ENCODE results near the gene ANHX. TPM values are rescaled to one million over a fixed set of nuclear protein-coding genes. Genes with fewer than 3 reads are reported as not detected.

The ANHX gene
- total RNA-seq, 1 experiment from 2014 or later: not detected

GRCh38 chr12:133201888-133202287, 33.8 kb downstream of the ANHX start:
- no peaks in the 10 kb centered on the region for H3K4me1 ChIP-seq (ENCODE audit: low read length)
- no peak overlapping the region for H3K9ac ChIP-seq (ENCODE audit: low read length)
- no peak overlapping the region for H3K4me2 ChIP-seq (ENCODE audit: low read depth, low read length, poor library complexity, severe bottlenecking)
- H3K9me3 ChIP-seq (ENCODE audit: low read length): peaks cover 62% of the 10 kb centered on the region
- DNase-seq: no peak
- no peak overlapping the region for H3K27ac ChIP-seq (ENCODE audit: low read length)
- H4K20me1 ChIP-seq (ENCODE audit: insufficient read depth, low read depth, low read length): no peaks in the 10 kb centered on the region
- H3K27me3 ChIP-seq (ENCODE audit: low read length): no peaks in the 10 kb centered on the region
- peaks cover 41% of the 10 kb centered on the region for H3K36me3 ChIP-seq (ENCODE audit: insufficient read depth, low read length)
- peak overlapping the region; percentile 8; the same call in 1 of the 2 replicates for H3K4me3 ChIP-seq (ENCODE audit: low read length)
- H3K79me2 ChIP-seq (ENCODE audit: low read length): no peaks in the 10 kb centered on the region
- no peaks in the 10 kb centered on the region for H3K9me2 ChIP-seq (replicated peaks; ENCODE audit: insufficient read depth, low read length)
- no peak overlapping the region for H2AFZ ChIP-seq (ENCODE audit: low read length)

- Histone ChIP-seq H3K4me1 (ENCODE audit: low read length) (no peaks in the 10 kb centered on the region), H2AFZ (ENCODE audit: low read length) (no peak overlapping the region), H3K9me2 (replicated peaks; ENCODE audit: insufficient read depth, low read length) (no peaks in the 10 kb centered on the region), H3K9ac (ENCODE audit: low read length) (no peak overlapping the region), H3K27ac (ENCODE audit: low read length) (no peak overlapping the region), H3K4me2 (ENCODE audit: low read depth, low read length, poor library complexity, severe bottlenecking) (no peak overlapping the region), H3K36me3 (ENCODE audit: insufficient read depth, low read length) (peaks cover 66% of the 10 kb centered on the region), H4K20me1 (ENCODE audit: insufficient read depth, low read depth, low read length) (no peaks in the 10 kb centered on the region), H3K4me3 (ENCODE audit: low read length) (no peak overlapping the region), H3K9me3 (ENCODE audit: low read length) (peaks cover 48% of the 10 kb centered on the region), H3K27me3 (ENCODE audit: low read length) (no peaks in the 10 kb centered on the region), H3K79me2 (ENCODE audit: low read length) (no peaks in the 10 kb centered on the region)
- no peak for DNase-seq
Measured at GRCh38 chr12:133192847-133193246, 42.8 kb downstream of the ANHX start.

- no peaks in the 10 kb centered on the region for H3K79me2 ChIP-seq (ENCODE audit: low read length)
- H3K27me3 ChIP-seq (ENCODE audit: low read length): no peaks in the 10 kb centered on the region
- H3K4me2 ChIP-seq (ENCODE audit: low read depth, low read length, poor library complexity, severe bottlenecking): no peak overlapping the region
- H3K9ac ChIP-seq (ENCODE audit: low read length): no peak overlapping the region
- peaks cover 75% of the 10 kb centered on the region for H3K36me3 ChIP-seq (ENCODE audit: insufficient read depth, low read length)
- H4K20me1 ChIP-seq (ENCODE audit: insufficient read depth, low read depth, low read length): no peaks in the 10 kb centered on the region
- no peak overlapping the region for H2AFZ ChIP-seq (ENCODE audit: low read length)
- H3K4me1 ChIP-seq (ENCODE audit: low read length): no peaks in the 10 kb centered on the region
- peaks cover 55% of the 10 kb centered on the region for H3K9me3 ChIP-seq (ENCODE audit: low read length)
- no peak for DNase-seq
- no peak overlapping the region for H3K27ac ChIP-seq (ENCODE audit: low read length)
- no peaks in the 10 kb centered on the region for H3K9me2 ChIP-seq (replicated peaks; ENCODE audit: insufficient read depth, low read length)
- peak overlapping the region; percentile 15; the same call in 1 of the 2 replicates for H3K4me3 ChIP-seq (ENCODE audit: low read length)
Measured at GRCh38 chr12:133190176-133190575, 45.5 kb downstream of the ANHX start.

- no peaks in the 10 kb centered on the region for H3K9me2 ChIP-seq (replicated peaks; ENCODE audit: insufficient read depth, low read length)
- no peaks in the 10 kb centered on the region for H4K20me1 ChIP-seq (ENCODE audit: insufficient read depth, low read depth, low read length)
- DNase-seq: peak; percentile 95
- peak within 1 kb of the TSS; percentile 77 for H3K4me3 ChIP-seq (ENCODE audit: low read length)
- H3K9ac ChIP-seq (ENCODE audit: low read length): peak within 1 kb of the TSS; percentile 74
- peaks cover 10% of the 10 kb centered on the region for H3K79me2 ChIP-seq (ENCODE audit: low read length)
- 0 out of 2 replicates have a peak within 1 kb of the TSS, but pooled peaks have one; percentile 16 for H2AFZ ChIP-seq (ENCODE audit: low read length)
- H3K4me2 ChIP-seq (ENCODE audit: low read depth, low read length, poor library complexity, severe bottlenecking): peak within 1 kb of the TSS; percentile 60
- H3K9me3 ChIP-seq (ENCODE audit: low read length): peaks cover 34% of the 10 kb centered on the region
- H3K36me3 ChIP-seq (ENCODE audit: insufficient read depth, low read length): peaks cover 26% of the 10 kb centered on the region
- no peak within 1 kb of the TSS for H3K27ac ChIP-seq (ENCODE audit: low read length)
- no peaks in the 10 kb centered on the region for H3K27me3 ChIP-seq (ENCODE audit: low read length)
- peaks cover 3% of the 10 kb centered on the region; the same call in 1 of the 2 replicates for H3K4me1 ChIP-seq (ENCODE audit: low read length)
Measured at GRCh38 chr12:133181238-133181959, 54.3 kb downstream of the ANHX start, which contains the start of gene ZNF268. Gene ZNF268, plus strand, starts transcription at chr12:133181495. Its CDS starts 503 bp downstream, at chr12:133181998.

GRCh38 chr12:133180669-133181068, 55.0 kb downstream of the ANHX start:
- peak overlapping the region; percentile 36; the same call in 1 of the 2 replicates for H3K4me3 ChIP-seq (ENCODE audit: low read length)
- no peak for DNase-seq
- H3K9me3 ChIP-seq (ENCODE audit: low read length): peaks cover 37% of the 10 kb centered on the region
- H3K4me2 ChIP-seq (ENCODE audit: low read depth, low read length, poor library complexity, severe bottlenecking): no peak overlapping the region
- no peaks in the 10 kb centered on the region for H3K9me2 ChIP-seq (replicated peaks; ENCODE audit: insufficient read depth, low read length)
- peaks cover 3% of the 10 kb centered on the region; the same call in 1 of the 2 replicates for H3K4me1 ChIP-seq (ENCODE audit: low read length)
- no peaks in the 10 kb centered on the region for H3K27me3 ChIP-seq (ENCODE audit: low read length)
- H3K27ac ChIP-seq (ENCODE audit: low read length): no peak overlapping the region
- no peaks in the 10 kb centered on the region for H4K20me1 ChIP-seq (ENCODE audit: insufficient read depth, low read depth, low read length)
- peaks cover 20% of the 10 kb centered on the region for H3K36me3 ChIP-seq (ENCODE audit: insufficient read depth, low read length)
- H2AFZ ChIP-seq (ENCODE audit: low read length): no peak overlapping the region
- H3K9ac ChIP-seq (ENCODE audit: low read length): no peak overlapping the region
- H3K79me2 ChIP-seq (ENCODE audit: low read length): peaks cover 10% of the 10 kb centered on the region

GRCh38 chr12:133174901-133175300, 60.8 kb downstream of the ANHX start:
- no peaks in the 10 kb centered on the region for H3K79me2 ChIP-seq (ENCODE audit: low read length)
- H3K27me3 ChIP-seq (ENCODE audit: low read length): no peaks in the 10 kb centered on the region
- no peaks in the 10 kb centered on the region for H3K9me2 ChIP-seq (replicated peaks; ENCODE audit: insufficient read depth, low read length)
- H3K9ac ChIP-seq (ENCODE audit: low read length): no peak overlapping the region
- peaks cover 31% of the 10 kb centered on the region for H3K9me3 ChIP-seq (ENCODE audit: low read length)
- no peak overlapping the region for H3K27ac ChIP-seq (ENCODE audit: low read length)
- H3K4me1 ChIP-seq (ENCODE audit: low read length): no peaks in the 10 kb centered on the region
- no peak overlapping the region for H2AFZ ChIP-seq (ENCODE audit: low read length)
- H4K20me1 ChIP-seq (ENCODE audit: insufficient read depth, low read depth, low read length): no peaks in the 10 kb centered on the region
- no peak for DNase-seq
- no peaks in the 10 kb centered on the region for H3K36me3 ChIP-seq (ENCODE audit: insufficient read depth, low read length)
- H3K4me3 ChIP-seq (ENCODE audit: low read length): no peak overlapping the region
- H3K4me2 ChIP-seq (ENCODE audit: low read depth, low read length, poor library complexity, severe bottlenecking): no peak overlapping the region

- Histone ChIP-seq H3K27ac (ENCODE audit: low read length) (no peak overlapping the region), H3K9ac (ENCODE audit: low read length) (no peak overlapping the region), H2AFZ (ENCODE audit: low read length) (no peak overlapping the region), H3K4me2 (ENCODE audit: low read depth, low read length, poor library complexity, severe bottlenecking) (no peak overlapping the region), H3K27me3 (ENCODE audit: low read length) (no peaks in the 10 kb centered on the region), H3K9me3 (ENCODE audit: low read length) (peaks cover 36% of the 10 kb centered on the region), H4K20me1 (ENCODE audit: insufficient read depth, low read depth, low read length) (no peaks in the 10 kb centered on the region), H3K36me3 (ENCODE audit: insufficient read depth, low read length) (no peaks in the 10 kb centered on the region), H3K79me2 (ENCODE audit: low read length) (no peaks in the 10 kb centered on the region), H3K9me2 (replicated peaks; ENCODE audit: insufficient read depth, low read length) (no peaks in the 10 kb centered on the region), H3K4me1 (ENCODE audit: low read length) (no peaks in the 10 kb centered on the region), H3K4me3 (ENCODE audit: low read length) (no peak overlapping the region)
- no peak for DNase-seq
Measured at GRCh38 chr12:133172491-133172890, 63.2 kb downstream of the ANHX start.

All from Karpas-422 (cell line).